Vagina (tissue), 2 donors: Measurements from ENCODE around the gene ZNF134.

Experiments used
- POLR2A ChIP-seq, 2 donors: fragments of 450-650 bp; IDR thresholded peaks; one replicate each; pipeline ENCODE4 v1.6.1; 2017; ENCODE audit warnings: antibody characterized with exemption in 2 of 2, mild to moderate bottlenecking in 2 of 2, moderate library complexity in 2 of 2
- POLR2AphosphoS5 ChIP-seq, 2 donors: sonication (generic); formaldehyde crosslinking; IDR thresholded peaks; one replicate each; pipeline ENCODE4 v1.9.0; 2017; ENCODE audit warnings: antibody characterized with exemption in 2 of 2, mild to moderate bottlenecking in 2 of 2, low read depth in 1 of 2; ENCODE audit not compliant: insufficient read depth in 1 of 2
- TF ChIP-seq, protein P1 (sequence below), 3 experiments: fragments of 450-650 bp in 2 of 3; fragments of 200-600 bp in 1 of 3; sonication (generic) in 1 of 3; IDR thresholded peaks; one replicate each; pipeline ENCODE4 v1.5.1; 2017 to 2019; ENCODE audit warnings: antibody characterized with exemption in 3 of 3, mild to moderate bottlenecking in 2 of 3, moderate library complexity in 2 of 3

DNA sequence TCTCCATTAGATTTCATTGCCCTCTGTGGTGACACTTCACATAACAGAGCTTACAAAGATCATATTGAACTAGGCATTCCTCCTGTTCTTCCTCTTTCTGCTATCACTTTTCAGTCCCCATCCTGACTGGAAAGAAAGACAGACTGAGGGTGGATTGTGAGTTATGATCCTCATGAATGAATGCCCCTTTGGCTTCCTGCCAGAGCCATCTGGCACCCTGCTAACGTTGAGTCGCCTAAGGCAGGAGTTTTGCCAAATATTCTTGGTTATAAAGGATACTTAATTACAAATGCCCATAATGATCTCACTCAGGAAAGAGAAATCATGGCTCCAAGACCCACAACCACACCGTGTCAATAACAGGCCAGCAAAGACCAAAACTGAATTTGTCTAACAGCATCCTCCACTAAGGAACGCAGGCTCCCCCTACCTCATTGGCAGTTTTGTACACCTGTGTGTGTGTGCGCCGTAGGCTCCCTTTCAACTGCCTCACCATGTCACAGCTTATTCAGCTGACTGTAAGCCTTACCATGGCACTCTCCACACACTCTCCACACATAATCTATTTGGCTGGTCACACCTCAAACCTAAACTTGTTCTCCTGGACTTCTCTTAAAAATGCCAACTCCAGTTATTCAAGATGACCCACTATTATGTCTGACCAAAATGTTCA is 34.4 kb downstream of the ZNF134 start:
- TF ChIP-seq, protein P1, sequence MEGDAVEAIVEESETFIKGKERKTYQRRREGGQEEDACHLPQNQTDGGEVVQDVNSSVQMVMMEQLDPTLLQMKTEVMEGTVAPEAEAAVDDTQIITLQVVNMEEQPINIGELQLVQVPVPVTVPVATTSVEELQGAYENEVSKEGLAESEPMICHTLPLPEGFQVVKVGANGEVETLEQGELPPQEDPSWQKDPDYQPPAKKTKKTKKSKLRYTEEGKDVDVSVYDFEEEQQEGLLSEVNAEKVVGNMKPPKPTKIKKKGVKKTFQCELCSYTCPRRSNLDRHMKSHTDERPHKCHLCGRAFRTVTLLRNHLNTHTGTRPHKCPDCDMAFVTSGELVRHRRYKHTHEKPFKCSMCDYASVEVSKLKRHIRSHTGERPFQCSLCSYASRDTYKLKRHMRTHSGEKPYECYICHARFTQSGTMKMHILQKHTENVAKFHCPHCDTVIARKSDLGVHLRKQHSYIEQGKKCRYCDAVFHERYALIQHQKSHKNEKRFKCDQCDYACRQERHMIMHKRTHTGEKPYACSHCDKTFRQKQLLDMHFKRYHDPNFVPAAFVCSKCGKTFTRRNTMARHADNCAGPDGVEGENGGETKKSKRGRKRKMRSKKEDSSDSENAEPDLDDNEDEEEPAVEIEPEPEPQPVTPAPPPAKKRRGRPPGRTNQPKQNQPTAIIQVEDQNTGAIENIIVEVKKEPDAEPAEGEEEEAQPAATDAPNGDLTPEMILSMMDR (IDR thresholded peaks at IDR 0.05): no peak
- TF ChIP-seq POLR2A (IDR thresholded peaks at IDR 0.05) (no peak), POLR2AphosphoS5 (IDR thresholded peaks at IDR 0.05; ENCODE audit: insufficient read depth in 1 of 2, low read depth in 1 of 2) (no peak)
